IMR-90 (cell line): ENCODE results near the gene CBR1.

ENCODE experiments used
- CTCF ChIP-seq: conservative IDR thresholded peaks from 2 replicates; pipeline ENCODE4 v1.5.1; 2012; ENCODE audit warnings: mild to moderate bottlenecking, low read depth, low read length, improper control_type of control experiment
- MAZ ChIP-seq: IDR thresholded peaks from 2 replicates; pipeline ENCODE4 v1.6.1; 2012; ENCODE audit warnings: low read depth, mild to moderate bottlenecking, low read length, improper control_type of control experiment, moderate library complexity, borderline replicate concordance
- USF2 ChIP-seq: fragments of 150-350 bp; IDR thresholded peaks from 2 replicates; pipeline ENCODE4 v1.6.1; 2017; ENCODE audit warnings: mild to moderate bottlenecking, antibody characterized with exemption, low read length, low read depth

GRCh38 chr21:36044056-36044455, 25.8 kb upstream of the CBR1 start:
- TF ChIP-seq CTCF (no peak), USF2 (no peak), MAZ (no peak)
